GM06990 (cell line): Measurements from ENCODE around the gene KIAA0930.

Source experiments
- DNase-seq: peaks from one replicate; pipeline ENCODE4 v3.0.0-alpha.2; 2011; ENCODE audit not compliant: insufficient read length; ENCODE audit errors: extremely low read depth
- H3K27me3 ChIP-seq: replicated peaks from 2 replicates; pipeline ENCODE4 v1.6.0; 2011; ENCODE audit warnings: low read length; ENCODE audit not compliant: control insufficient read depth, insufficient read depth
- H3K36me3 ChIP-seq: 2 replicates; pipeline ENCODE4 v1.5.1; 2011; ENCODE audit warnings: low read length; ENCODE audit not compliant: control insufficient read depth, insufficient read depth
- H3K4me3 ChIP-seq: replicated peaks from 2 replicates; pipeline ENCODE4 v1.5.1; 2011; ENCODE audit warnings: low read depth, mild to moderate bottlenecking, control low read depth, low read length
- TF ChIP-seq, protein P1 (sequence below): IDR thresholded peaks from 2 replicates; pipeline ENCODE4 v1.5.1; 2011; ENCODE audit warnings: low read length, control low read depth, mild to moderate bottlenecking, inconsistent platforms; ENCODE audit not compliant: insufficient read depth, poor library complexity, severe bottlenecking

KIAA0930 gene

DNA sequence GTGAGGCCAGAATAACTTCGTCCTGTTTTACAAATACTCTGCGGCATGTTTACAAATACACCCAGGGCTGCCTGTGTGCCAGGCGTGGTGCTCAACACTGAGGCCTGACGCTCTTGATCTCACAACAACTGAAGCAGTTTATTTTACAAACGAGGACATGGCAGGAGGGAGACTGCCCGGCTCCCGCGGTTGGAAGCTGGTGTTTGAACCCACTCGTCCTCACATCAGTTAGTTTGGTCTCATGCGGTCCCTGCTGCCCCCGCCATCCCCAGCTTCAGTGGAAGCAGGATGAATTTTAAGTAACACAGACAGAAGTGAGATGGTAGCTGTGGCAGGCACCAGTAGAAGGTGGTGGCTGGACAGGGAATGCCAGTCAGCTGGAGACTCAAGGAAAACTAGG lies 16.4 kb downstream of the KIAA0930 start:
- DNase-seq: no peak
- TF ChIP-seq, protein P1, sequence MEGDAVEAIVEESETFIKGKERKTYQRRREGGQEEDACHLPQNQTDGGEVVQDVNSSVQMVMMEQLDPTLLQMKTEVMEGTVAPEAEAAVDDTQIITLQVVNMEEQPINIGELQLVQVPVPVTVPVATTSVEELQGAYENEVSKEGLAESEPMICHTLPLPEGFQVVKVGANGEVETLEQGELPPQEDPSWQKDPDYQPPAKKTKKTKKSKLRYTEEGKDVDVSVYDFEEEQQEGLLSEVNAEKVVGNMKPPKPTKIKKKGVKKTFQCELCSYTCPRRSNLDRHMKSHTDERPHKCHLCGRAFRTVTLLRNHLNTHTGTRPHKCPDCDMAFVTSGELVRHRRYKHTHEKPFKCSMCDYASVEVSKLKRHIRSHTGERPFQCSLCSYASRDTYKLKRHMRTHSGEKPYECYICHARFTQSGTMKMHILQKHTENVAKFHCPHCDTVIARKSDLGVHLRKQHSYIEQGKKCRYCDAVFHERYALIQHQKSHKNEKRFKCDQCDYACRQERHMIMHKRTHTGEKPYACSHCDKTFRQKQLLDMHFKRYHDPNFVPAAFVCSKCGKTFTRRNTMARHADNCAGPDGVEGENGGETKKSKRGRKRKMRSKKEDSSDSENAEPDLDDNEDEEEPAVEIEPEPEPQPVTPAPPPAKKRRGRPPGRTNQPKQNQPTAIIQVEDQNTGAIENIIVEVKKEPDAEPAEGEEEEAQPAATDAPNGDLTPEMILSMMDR: no peak
- Histone ChIP-seq H3K27me3 (no peaks in the 10 kb centered on the region), H3K36me3 (no peaks in the 10 kb centered on the region; the same call in 1 of the 2 replicates), H3K4me3 (no peak overlapping the region)

DNA sequence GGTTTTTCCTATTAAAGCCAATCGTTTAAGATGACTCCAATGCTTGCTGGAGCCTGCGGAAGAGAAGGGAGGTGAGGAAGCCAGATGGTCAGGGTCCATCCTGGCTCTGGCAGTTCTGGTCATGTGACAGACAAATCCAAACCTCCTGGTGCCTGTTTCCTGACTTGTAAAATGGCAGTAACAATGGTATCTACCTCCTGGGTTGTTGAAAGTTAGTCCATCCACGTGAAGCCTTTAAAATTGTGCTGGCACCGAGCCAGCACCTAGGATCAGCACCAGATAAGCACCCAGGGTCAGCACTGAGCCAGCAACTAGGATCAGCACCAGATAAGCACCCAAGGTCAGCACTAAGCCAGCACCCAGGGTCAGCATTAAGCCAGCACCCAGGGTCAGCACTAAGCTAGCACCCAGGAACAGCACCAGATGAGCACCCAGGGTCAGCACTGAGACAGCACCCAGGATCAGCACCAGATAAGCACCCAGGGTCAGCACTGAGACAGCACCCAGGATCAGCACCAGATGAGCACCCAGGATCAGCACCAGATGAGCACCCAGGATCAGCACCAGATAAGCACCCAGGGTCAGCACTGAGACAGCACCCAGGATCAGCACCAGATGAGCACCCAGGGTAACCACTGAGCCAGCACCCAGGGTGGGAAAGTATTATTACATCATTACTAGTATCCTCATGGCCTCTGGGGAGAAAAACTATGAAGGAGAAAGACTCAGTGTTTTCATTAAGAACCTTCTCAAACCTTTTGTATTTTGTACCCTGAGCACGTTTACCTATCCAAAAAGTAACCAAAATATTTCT lies 17.2 kb downstream of the KIAA0930 start:
- TF ChIP-seq, protein P1: no peak
- DNase-seq: no peak
- no peaks in the 10 kb centered on the region; the same call in 1 of the 2 replicates for H3K36me3 ChIP-seq
- H3K27me3 ChIP-seq: no peaks in the 10 kb centered on the region
- H3K4me3 ChIP-seq: no peak overlapping the region

DNA sequence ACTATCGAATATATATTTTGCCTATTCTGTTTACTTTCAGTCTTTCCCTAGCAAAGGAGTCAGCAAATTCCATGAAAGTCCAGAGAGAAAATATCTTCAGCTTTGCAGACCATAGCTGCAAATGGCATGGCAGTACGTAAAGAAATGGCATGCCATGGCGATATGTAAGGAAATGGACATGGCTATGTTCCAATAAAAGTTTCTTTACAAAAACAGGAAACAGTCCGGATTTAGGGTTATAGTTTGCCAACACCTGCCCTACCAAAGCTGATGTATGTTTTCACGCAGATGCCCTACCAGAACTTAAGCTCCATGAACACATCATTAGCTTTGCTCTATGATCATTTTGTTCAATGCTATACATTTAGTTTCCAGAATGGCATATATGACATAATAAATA lies 19.5 kb downstream of the KIAA0930 start:
- TF ChIP-seq, protein P1: no peak
- Histone ChIP-seq H3K4me3 (no peak overlapping the region), H3K36me3 (no peaks in the 10 kb centered on the region; the same call in 1 of the 2 replicates), H3K27me3 (no peaks in the 10 kb centered on the region)
- no peak for DNase-seq

DNA sequence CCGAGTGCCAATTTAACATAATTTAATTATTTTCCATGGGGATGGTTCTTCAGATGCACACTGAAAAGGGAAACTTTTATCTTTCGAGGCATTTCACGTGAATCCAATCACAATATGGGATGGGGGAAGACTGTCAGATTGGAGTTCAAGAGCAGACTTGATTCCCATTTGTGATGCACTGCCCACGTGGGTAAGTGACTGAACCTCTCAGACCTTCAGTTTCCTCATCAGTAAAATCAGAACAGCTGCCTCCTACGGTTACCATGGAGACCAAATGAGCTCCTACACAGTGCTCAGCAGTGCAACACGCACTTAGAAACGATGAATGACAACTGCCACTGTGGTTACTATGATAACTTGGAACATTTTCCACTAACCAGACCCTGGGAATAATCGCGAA lies 21.7 kb downstream of the KIAA0930 start:
- no peak for DNase-seq
- TF ChIP-seq, protein P1: no peak
- H3K27me3 ChIP-seq: no peaks in the 10 kb centered on the region
- H3K4me3 ChIP-seq: no peak overlapping the region
- no peaks in the 10 kb centered on the region for H3K36me3 ChIP-seq

DNA sequence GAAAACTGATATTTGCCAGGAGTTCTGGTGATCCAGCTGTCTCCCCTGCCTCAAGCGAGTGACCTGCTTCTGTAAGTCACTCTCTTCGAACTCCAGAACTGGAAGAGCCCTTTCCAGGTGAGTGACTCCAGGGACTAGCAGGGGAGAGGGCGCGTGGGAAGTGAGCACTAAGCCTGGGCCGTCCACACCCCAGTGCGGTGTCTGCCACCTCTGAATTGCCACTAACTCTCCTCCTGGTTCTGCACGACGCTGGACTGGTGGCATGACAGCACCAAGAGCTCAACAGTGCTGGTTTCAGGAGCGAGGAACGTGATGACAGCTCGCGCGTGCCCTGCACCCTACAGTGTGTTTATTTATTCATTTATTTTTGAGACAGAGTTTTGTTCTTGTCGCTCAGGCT lies 22.9 kb downstream of the KIAA0930 start:
- H3K4me3 ChIP-seq: no peak overlapping the region
- TF ChIP-seq, protein P1: no peak
- H3K36me3 ChIP-seq: no peaks in the 10 kb centered on the region
- no peaks in the 10 kb centered on the region for H3K27me3 ChIP-seq
- DNase-seq: no peak
